ENCODE results near the gene CDX1.

Gene CDX1

GRCh38 chr5:150166650-150167511 lies at the start of gene CDX1:
Gene CDX1, plus strand, starts transcription at chr5:150166778. Its CDS starts 99 bp downstream, at chr5:150166877.
- DNase-seq: no peak

GRCh38 chr5:150117945-150118560 lies 48.5 kb upstream of the CDX1 start:
- DNase-seq: no peak

GRCh38 chr5:150118561-150119229 lies 47.9 kb upstream of the CDX1 start:
- no peak for DNase-seq

- no peak for DNase-seq
These were observed 47.0 kb upstream of the CDX1 start for GRCh38 chr5:150119421-150120061.

- DNase-seq: no peak
These were observed 46.5 kb upstream of the CDX1 start for GRCh38 chr5:150120062-150120441.

GRCh38 chr5:150120617-150121447 lies 45.7 kb upstream of the CDX1 start:
- DNase-seq: no peak

GRCh38 chr5:150121448-150122157 lies 45.0 kb upstream of the CDX1 start:
- no peak for DNase-seq

- DNase-seq: no peak
These were observed 44.4 kb upstream of the CDX1 start for GRCh38 chr5:150122158-150122510.

- no peak for DNase-seq
These were observed 43.8 kb upstream of the CDX1 start for GRCh38 chr5:150122536-150123481.

- no peak for DNase-seq
These were observed 43.0 kb upstream of the CDX1 start for GRCh38 chr5:150123542-150123941.

- DNase-seq: no peak
These were observed 42.4 kb upstream of the CDX1 start for GRCh38 chr5:150124111-150124557.

GRCh38 chr5:150124596-150124995 lies 42.0 kb upstream of the CDX1 start:
- no peak for DNase-seq

- no peak for DNase-seq
These were observed 41.2 kb upstream of the CDX1 start for GRCh38 chr5:150125334-150125733.

GRCh38 chr5:150126199-150126920 lies 40.2 kb upstream of the CDX1 start:
- no peak for DNase-seq

GRCh38 chr5:150126921-150127265 lies 39.7 kb upstream of the CDX1 start:
- no peak for DNase-seq

GRCh38 chr5:150129454-150129812 lies 37.1 kb upstream of the CDX1 start:
- no peak for DNase-seq

- DNase-seq: peak in 1 of 4 experiments; percentile 14
These were observed 36.6 kb upstream of the CDX1 start for GRCh38 chr5:150129813-150130492.

- no peak for DNase-seq
These were observed 36.1 kb upstream of the CDX1 start for GRCh38 chr5:150130493-150130922.

- no peak for DNase-seq
These were observed 35.1 kb upstream of the CDX1 start for GRCh38 chr5:150131461-150131860.

Data from activated CD4-positive, CD25-positive, alpha-beta regulatory T cell (primary cell).